Upper lobe of left lung (tissue), 6 donors: ENCODE results near the gene ATP1A2. TPM values are rescaled to one million over a fixed set of nuclear protein-coding genes. Genes with fewer than 3 reads are reported as not detected.

ENCODE experiments used
- ATAC-seq, 2 donors: fragments of 200-7000 bp; cut with Tn5 transposase; one replicate each; pipeline ENCODE4 v1.9.1; 2022; ENCODE audit warnings: mild to moderate bottlenecking in 2 of 2, moderate library complexity in 2 of 2; ENCODE audit not compliant: low FRiP score in 2 of 2
- DNase-seq, 2 donors: peaks; one replicate each; pipeline ENCODE4 v3.0.0-alpha.2; 2019 to 2020
- H3K27ac ChIP-seq, 4 donors: fragments of 200-600 bp; sonication (generic); one replicate each; pipeline ENCODE4 v1.5.1; 2016 to 2019
- H3K27me3 ChIP-seq, 4 donors: fragments of 200-600 bp; sonication (generic); one replicate each; pipeline ENCODE4 v1.5.1; 2017 to 2019
- H3K36me3 ChIP-seq, 4 donors: fragments of 200-600 bp; sonication (generic); one replicate each; pipeline ENCODE4 v1.5.1; 2016 to 2019
- H3K4me1 ChIP-seq, 4 donors: fragments of 200-600 bp; sonication (generic); one replicate each; pipeline ENCODE4 v1.5.1; 2018 to 2019
- H3K4me3 ChIP-seq, 4 donors: fragments of 200-600 bp; sonication (generic); one replicate each; pipeline ENCODE4 v1.5.1; 2017 to 2019; ENCODE audit warnings: mild to moderate bottlenecking in 2 of 4, moderate library complexity in 1 of 4
- H3K9me3 ChIP-seq, 4 donors: fragments of 200-600 bp; sonication (generic); one replicate each; pipeline ENCODE4 v1.5.1; 2018 to 2019
- EP300 ChIP-seq, 4 donors: sonication (generic); formaldehyde crosslinking; IDR thresholded peaks; one replicate each; pipeline ENCODE4 v1.5.1; 2017; ENCODE audit warnings: antibody characterized with exemption in 4 of 4, control low read depth in 2 of 4
- POLR2A ChIP-seq, 4 donors: fragments of 450-650 bp; IDR thresholded peaks; one replicate each; pipeline ENCODE4 v1.5.1; 2016 to 2017; ENCODE audit warnings: antibody characterized with exemption in 4 of 4, mild to moderate bottlenecking in 2 of 4
- POLR2AphosphoS5 ChIP-seq, 2 donors: sonication (generic); formaldehyde crosslinking; IDR thresholded peaks; one replicate each; pipeline ENCODE4 v1.5.1; 2017; ENCODE audit warnings: antibody characterized with exemption in 2 of 2
- WGBS, 2 donors: methylation state at CpG; one replicate each; pipeline ENCODE4 v1.1.5; 2017 to 2018; 5-methylcytosine and 5-hydroxymethylcytosine counted together
- total RNA-seq, 6 donors: library from RNA; depleted of rRNA in 4 of 6; stranded (reverse); fragments of >200 nt in 4 of 6; gene quantifications; one replicate each; pipeline versions ENCODE4 v1.1.0 to v1.2.1, GENCODE V29; 2016 to 2021
- TF ChIP-seq, protein P1 (sequence below), 6 experiments: fragments of 450-650 bp in 4 of 6; fragments of 200-600 bp in 2 of 6; sonication (generic) in 2 of 6; IDR thresholded peaks; one replicate each; pipeline ENCODE4 v1.5.1; 2016 to 2019; ENCODE audit warnings: antibody characterized with exemption in 6 of 6
- donor health status: DM: no; HTN: no; CAD: no; lungs with moderate emphysema.
- donor health status: DM: no; HTN: yes; CAD: no; lungs with severe emphysema.

The ATP1A2 gene
- total RNA-seq, 6 donors from 2014 or later: 2.2 to 36.7 (median 3.8) TPM

GRCh38 chr1:160087118-160087662 lies 28.4 kb upstream of the ATP1A2 start:
- Histone ChIP-seq H3K9me3 (no peaks in the 10 kb centered on the region), H3K4me1 (peaks cover 0 to 9% (median 8%) of the 10 kb centered on the region in 4 donors), H3K27ac (no peak overlapping the region), H3K4me3 (no peak overlapping the region), H3K27me3 (peaks cover 0 to 11% (median 4%) of the 10 kb centered on the region in 4 donors), H3K36me3 (peaks cover 1 to 32% (median 18%) of the 10 kb centered on the region in 4 donors)
- 94 to 98% methylated on average over 8 to 12 of the region's 12 CpGs for WGBS, 2 donors
- no peak for DNase-seq
- ATAC-seq: no peak
- TF ChIP-seq POLR2AphosphoS5 (IDR thresholded peaks at IDR 0.05): no peak
- TF ChIP-seq, protein P1, sequence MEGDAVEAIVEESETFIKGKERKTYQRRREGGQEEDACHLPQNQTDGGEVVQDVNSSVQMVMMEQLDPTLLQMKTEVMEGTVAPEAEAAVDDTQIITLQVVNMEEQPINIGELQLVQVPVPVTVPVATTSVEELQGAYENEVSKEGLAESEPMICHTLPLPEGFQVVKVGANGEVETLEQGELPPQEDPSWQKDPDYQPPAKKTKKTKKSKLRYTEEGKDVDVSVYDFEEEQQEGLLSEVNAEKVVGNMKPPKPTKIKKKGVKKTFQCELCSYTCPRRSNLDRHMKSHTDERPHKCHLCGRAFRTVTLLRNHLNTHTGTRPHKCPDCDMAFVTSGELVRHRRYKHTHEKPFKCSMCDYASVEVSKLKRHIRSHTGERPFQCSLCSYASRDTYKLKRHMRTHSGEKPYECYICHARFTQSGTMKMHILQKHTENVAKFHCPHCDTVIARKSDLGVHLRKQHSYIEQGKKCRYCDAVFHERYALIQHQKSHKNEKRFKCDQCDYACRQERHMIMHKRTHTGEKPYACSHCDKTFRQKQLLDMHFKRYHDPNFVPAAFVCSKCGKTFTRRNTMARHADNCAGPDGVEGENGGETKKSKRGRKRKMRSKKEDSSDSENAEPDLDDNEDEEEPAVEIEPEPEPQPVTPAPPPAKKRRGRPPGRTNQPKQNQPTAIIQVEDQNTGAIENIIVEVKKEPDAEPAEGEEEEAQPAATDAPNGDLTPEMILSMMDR (IDR thresholded peaks at IDR 0.05): no peak
- no peak for TF ChIP-seq POLR2A (IDR thresholded peaks at IDR 0.05)
- no peak for TF ChIP-seq EP300 (IDR thresholded peaks at IDR 0.05)

DNA sequence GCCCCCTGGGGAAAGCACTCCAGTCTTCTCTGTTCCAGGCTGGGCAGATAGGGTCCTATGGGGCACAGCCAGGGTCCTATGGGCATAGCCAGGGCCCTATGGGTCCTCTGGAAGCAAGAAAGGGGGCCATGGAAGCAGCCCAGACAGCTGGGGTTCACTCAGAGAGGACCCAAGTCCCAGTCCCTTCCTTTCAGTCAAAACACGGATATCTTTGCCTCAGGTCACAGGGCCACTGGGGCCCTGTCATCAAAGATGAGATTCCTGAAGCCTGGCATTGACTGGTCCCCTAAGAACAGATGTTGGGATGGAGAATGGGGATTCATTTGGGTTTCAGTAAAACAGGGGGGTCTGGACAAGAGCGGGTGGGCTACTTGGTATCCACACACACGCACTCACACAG lies 25.7 kb upstream of the ATP1A2 start:
- H3K27me3 ChIP-seq: no peaks in the 10 kb centered on the region
- no peak for ATAC-seq

GRCh38 chr1:160090760-160091159 lies 24.8 kb upstream of the ATP1A2 start:
- no peak for DNase-seq
- H3K27me3 ChIP-seq: no peaks in the 10 kb centered on the region
- H3K36me3 ChIP-seq: peaks cover 7 to 57% (median 35%) of the 10 kb centered on the region in 4 donors
- no peak overlapping the region for H3K27ac ChIP-seq
- no peak for ATAC-seq
- 96 to 97% methylated on average over 4 of the region's 4 CpGs for WGBS, 2 donors
- H3K4me3 ChIP-seq: no peak overlapping the region
- TF ChIP-seq, protein P1 (IDR thresholded peaks at IDR 0.05): no peak
- no peak for TF ChIP-seq POLR2A (IDR thresholded peaks at IDR 0.05)
- TF ChIP-seq POLR2AphosphoS5 (IDR thresholded peaks at IDR 0.05): no peak
- no peak for TF ChIP-seq EP300 (IDR thresholded peaks at IDR 0.05)
- H3K4me1 ChIP-seq: peaks cover 0 to 2% (median 0%) of the 10 kb centered on the region in 4 donors
- H3K9me3 ChIP-seq: no peaks in the 10 kb centered on the region

More for the DNA sequence above, 25.7 kb upstream of the ATP1A2 start:
- TF ChIP-seq EP300 (IDR thresholded peaks at IDR 0.05) (no peak), POLR2A (IDR thresholded peaks at IDR 0.05) (no peak), POLR2AphosphoS5 (IDR thresholded peaks at IDR 0.05) (no peak)
- TF ChIP-seq, protein P1 (IDR thresholded peaks at IDR 0.05): no peak
- DNase-seq: no peak
- H3K4me1 ChIP-seq: no peaks in the 10 kb centered on the region
- no peak overlapping the region for H3K27ac ChIP-seq
- WGBS, 2 donors: 78 to 100% methylated on average over 3 of the region's 3 CpGs
- peaks cover 7 to 54% (median 35%) of the 10 kb centered on the region in 4 donors for H3K36me3 ChIP-seq
- no peaks in the 10 kb centered on the region for H3K9me3 ChIP-seq
- H3K4me3 ChIP-seq: no peak overlapping the region

- no peaks in the 10 kb centered on the region for H3K9me3 ChIP-seq
- no peak overlapping the region for H3K27ac ChIP-seq
- H3K36me3 ChIP-seq: peaks cover 7 to 57% (median 35%) of the 10 kb centered on the region in 4 donors
- H3K27me3 ChIP-seq: no peaks in the 10 kb centered on the region
- WGBS, 2 donors: 92 to 99% methylated on average over 5 of the region's 5 CpGs
- TF ChIP-seq, protein P1 (IDR thresholded peaks at IDR 0.05): no peak
- no peak for TF ChIP-seq POLR2AphosphoS5 (IDR thresholded peaks at IDR 0.05)
- no peak for TF ChIP-seq EP300 (IDR thresholded peaks at IDR 0.05)
- TF ChIP-seq POLR2A (IDR thresholded peaks at IDR 0.05): no peak
- no peak for ATAC-seq
- peaks cover 4 to 12% (median 5%) of the 10 kb centered on the region in 4 donors for H3K4me1 ChIP-seq
- no peak overlapping the region for H3K4me3 ChIP-seq
- DNase-seq: no peak
Observed at GRCh38 chr1:160091666-160092223, 23.8 kb upstream of the ATP1A2 start.
